Measurements from ENCODE around the gene EMC7. TPM values are rescaled to one million over a fixed set of nuclear protein-coding genes. Genes with fewer than 3 reads are reported as not detected.
"Not testable (repeated sequence)": the region's sequence is repeated elsewhere in the genome, so short reads cannot be mapped to it uniquely, and the experiment has no call there.

EMC7 gene
- total and polyA plus RNA-seq, 4 donors = 31.7 to 116 (median 81.5) TPM

- peaks cover 0 to 9% (median 0%) of the 10 kb centered on the region in 4 donors for H3K9me3 ChIP-seq (ENCODE audit: control insufficient read depth in 4 of 4, insufficient read depth in 3 of 4, low read length in 3 of 4)
- H3K27ac ChIP-seq (ENCODE audit: low read depth in 1 of 2, low read length in 1 of 2) = no peak overlapping the region
- 96 to 97% methylated on average over 3 of the region's 3 CpGs for WGBS, 2 donors
- no peaks in the 10 kb centered on the region for H3K4me1 ChIP-seq (ENCODE audit: control insufficient read depth in 5 of 5, insufficient read depth in 5 of 5, low read length in 5 of 5)
- H3K36me3 ChIP-seq (ENCODE audit: control insufficient read depth in 4 of 4, insufficient read depth in 4 of 4, low read length in 4 of 4) = no peaks in the 10 kb centered on the region
- no peaks in the 10 kb centered on the region for H3K27me3 ChIP-seq (ENCODE audit: control insufficient read depth in 3 of 3, insufficient read depth in 3 of 3, low read length in 2 of 3)
- DNase-seq = no peak
- no peak overlapping the region for H3K9ac ChIP-seq (ENCODE audit: insufficient read depth in 1 of 2, low read length in 2 of 2)
- no peak for ATAC-seq (ENCODE audit: insufficient read depth, low FRiP score)
- TF ChIP-seq CTCF (IDR thresholded peaks at IDR 0.05; ENCODE audit: control extremely low read depth, extremely low read depth) = no peak
- no peak overlapping the region for H3K4me3 ChIP-seq
Observed at GRCh38 chr15:34054081-34054707, 47.5 kb downstream of the EMC7 start.

DNA sequence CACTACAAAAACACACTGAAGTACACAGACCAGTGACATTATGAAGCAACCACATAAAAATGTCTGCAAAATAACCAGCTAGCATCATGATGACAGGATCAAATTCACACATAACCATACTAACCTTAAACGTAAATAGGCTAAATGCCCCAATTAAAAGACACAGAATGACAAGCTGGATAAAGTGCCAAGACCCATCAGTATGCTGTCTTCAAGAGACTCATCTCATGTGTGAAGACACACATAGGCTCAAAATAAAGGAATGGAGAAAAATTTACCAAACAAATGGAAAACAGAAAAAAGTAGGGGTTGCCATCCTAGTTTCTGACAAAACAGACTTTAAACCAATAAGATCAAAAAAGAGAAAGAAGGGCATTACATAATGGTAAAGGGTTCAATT is 51.3 kb downstream of the EMC7 start:
- H3K27ac ChIP-seq (ENCODE audit: low read depth in 1 of 2, low read length in 1 of 2); H3K4me3 ChIP-seq; H3K4me1 ChIP-seq (ENCODE audit: control insufficient read depth in 5 of 5, insufficient read depth in 5 of 5, low read length in 5 of 5); ATAC-seq (ENCODE audit: insufficient read depth, low FRiP score); H3K27me3 ChIP-seq (ENCODE audit: control insufficient read depth in 3 of 3, insufficient read depth in 3 of 3, low read length in 2 of 3); H3K36me3 ChIP-seq (ENCODE audit: control insufficient read depth in 4 of 4, insufficient read depth in 4 of 4, low read length in 4 of 4); H3K9ac ChIP-seq (ENCODE audit: insufficient read depth in 1 of 2, low read length in 2 of 2); DNase-seq: not testable (repeated sequence)
- whole genome bisulfite sequencing, 2 donors = 91 to 92% methylated on average over 1 of the region's 1 CpG
- peaks cover 0 to 11% (median 1%) of the 10 kb centered on the region in 4 donors for H3K9me3 ChIP-seq (ENCODE audit: control insufficient read depth in 4 of 4, insufficient read depth in 3 of 4, low read length in 3 of 4)

GRCh38 chr15:34049112-34049511 is 52.5 kb downstream of the EMC7 start:
- Histone ChIP-seq H3K9me3 (ENCODE audit: control insufficient read depth in 4 of 4, insufficient read depth in 3 of 4, low read length in 3 of 4) (peaks cover 0 to 11% (median 1%) of the 10 kb centered on the region in 4 donors), H3K9ac (ENCODE audit: insufficient read depth in 1 of 2, low read length in 2 of 2) (no peak overlapping the region), H3K27ac (ENCODE audit: low read depth in 1 of 2, low read length in 1 of 2) (no peak overlapping the region), H3K4me3 (no peak overlapping the region), H3K27me3 (ENCODE audit: control insufficient read depth in 3 of 3, insufficient read depth in 3 of 3, low read length in 2 of 3) (no peaks in the 10 kb centered on the region), H3K36me3 (ENCODE audit: control insufficient read depth in 4 of 4, insufficient read depth in 4 of 4, low read length in 4 of 4) (no peaks in the 10 kb centered on the region), H3K4me1 (ENCODE audit: control insufficient read depth in 5 of 5, insufficient read depth in 5 of 5, low read length in 5 of 5) (no peaks in the 10 kb centered on the region)
- ATAC-seq (ENCODE audit: insufficient read depth, low FRiP score) (no peak), DNase-seq (no peak)
- WGBS, 2 donors = 96% methylated on average over 2 of the region's 2 CpGs
- no peak for TF ChIP-seq CTCF (IDR thresholded peaks at IDR 0.05; ENCODE audit: control extremely low read depth, extremely low read depth)

GRCh38 chr15:34047893-34048775 is 53.5 kb downstream of the EMC7 start:
- no peak overlapping the region for H3K4me3 ChIP-seq
- peaks cover 0 to 11% (median 1%) of the 10 kb centered on the region in 4 donors for H3K9me3 ChIP-seq (ENCODE audit: control insufficient read depth in 4 of 4, insufficient read depth in 3 of 4, low read length in 3 of 4)
- no peaks in the 10 kb centered on the region for H3K36me3 ChIP-seq (ENCODE audit: control insufficient read depth in 4 of 4, insufficient read depth in 4 of 4, low read length in 4 of 4)
- ATAC-seq (ENCODE audit: insufficient read depth, low FRiP score) = no peak
- no peak overlapping the region for H3K9ac ChIP-seq (ENCODE audit: insufficient read depth in 1 of 2, low read length in 2 of 2)
- WGBS, 2 donors = 88 to 89% methylated on average over 10 of the region's 10 CpGs
- H3K4me1 ChIP-seq (ENCODE audit: control insufficient read depth in 5 of 5, insufficient read depth in 5 of 5, low read length in 5 of 5) = no peaks in the 10 kb centered on the region
- no peaks in the 10 kb centered on the region for H3K27me3 ChIP-seq (ENCODE audit: control insufficient read depth in 3 of 3, insufficient read depth in 3 of 3, low read length in 2 of 3)
- DNase-seq = no peak
- H3K27ac ChIP-seq (ENCODE audit: low read depth in 1 of 2, low read length in 1 of 2) = no peak overlapping the region
- no peak for TF ChIP-seq CTCF (IDR thresholded peaks at IDR 0.05; ENCODE audit: control extremely low read depth, extremely low read depth)
